ENCODE data around the gene PRDX2.
"Not testable (repeated sequence)": the region's sequence is repeated elsewhere in the genome, so short reads cannot be mapped to it uniquely, and the experiment has no call there.

The PRDX2 gene

GRCh38 chr19:12801466-12802266 is at the start of gene PRDX2, which contains the start of gene THSD8:
TSS of gene PRDX2 (minus strand) at chr19:12801800. CDS start at chr19:12801261, 539 bp downstream.
TSS of gene THSD8 (plus strand) at chr19:12802069. CDS start at chr19:12802072, 3 bp downstream.
- Histone ChIP-seq H3K9me3 (ENCODE audit: control insufficient read depth in 2 of 2, low read length in 2 of 2) (no peaks in the 10 kb centered on the region), H3K4me1 (ENCODE audit: control insufficient read depth, insufficient read depth, low read length) (peaks cover 33% of the 10 kb centered on the region), H3K4me3 (ENCODE audit: low read length in 2 of 2) (peak within 1 kb of the TSS; percentile 77 to 97), H3K27ac (ENCODE audit: low read length) (peak within 1 kb of the TSS; percentile 76), H3K27me3 (ENCODE audit: control insufficient read depth in 1 of 2, insufficient read depth in 2 of 2, low read length in 2 of 2) (no peaks in the 10 kb centered on the region), H3K9ac (ENCODE audit: low read length in 2 of 2) (peak within 1 kb of the TSS; percentile 69 to 93), H3K36me3 (ENCODE audit: control insufficient read depth in 2 of 2, insufficient read depth in 2 of 2, low read length in 2 of 2) (peaks cover 13 to 16% of the 10 kb centered on the region in 2 donors)

GRCh38 chr19:12847159-12848139 is 45.8 kb upstream of the PRDX2 start:
- Histone ChIP-seq H3K27me3 (ENCODE audit: control insufficient read depth in 1 of 2, insufficient read depth in 2 of 2, low read length in 2 of 2) (peaks cover 19 to 20% of the 10 kb centered on the region in 2 donors), H3K27ac (ENCODE audit: low read length) (no peak overlapping the region), H3K4me1 (ENCODE audit: control insufficient read depth, insufficient read depth, low read length) (peaks cover 10% of the 10 kb centered on the region), H3K9me3 (ENCODE audit: control insufficient read depth in 2 of 2, low read length in 2 of 2) (no peaks in the 10 kb centered on the region), H3K9ac (ENCODE audit: low read length in 2 of 2) (peak overlapping the region in 1 of 2 donors; percentile 51), H3K4me3 (ENCODE audit: low read length in 2 of 2) (peak overlapping the region in 1 of 2 donors; percentile 68), H3K36me3 (ENCODE audit: control insufficient read depth in 2 of 2, insufficient read depth in 2 of 2, low read length in 2 of 2) (no peaks in the 10 kb centered on the region)

- not testable (repeated sequence) for H3K9me3 ChIP-seq (ENCODE audit: control insufficient read depth in 2 of 2, low read length in 2 of 2); H3K36me3 ChIP-seq (ENCODE audit: control insufficient read depth in 2 of 2, insufficient read depth in 2 of 2, low read length in 2 of 2); H3K9ac ChIP-seq (ENCODE audit: low read length in 2 of 2); H3K27ac ChIP-seq (ENCODE audit: low read length); H3K4me1 ChIP-seq (ENCODE audit: control insufficient read depth, insufficient read depth, low read length); H3K4me3 ChIP-seq (ENCODE audit: low read length in 2 of 2)
- peaks cover 26% of the 10 kb centered on the region in 2 donors for H3K27me3 ChIP-seq (ENCODE audit: control insufficient read depth in 1 of 2, insufficient read depth in 2 of 2, low read length in 2 of 2)
These were observed 45.0 kb upstream of the PRDX2 start for GRCh38 chr19:12846613-12847012.

GRCh38 chr19:12843999-12844732 is 42.6 kb upstream of the PRDX2 start:
- Histone ChIP-seq H3K9ac (ENCODE audit: low read length in 2 of 2) (no peak overlapping the region), H3K36me3 (ENCODE audit: control insufficient read depth in 2 of 2, insufficient read depth in 2 of 2, low read length in 2 of 2) (no peaks in the 10 kb centered on the region), H3K4me1 (ENCODE audit: control insufficient read depth, insufficient read depth, low read length) (peaks cover 16% of the 10 kb centered on the region), H3K27me3 (ENCODE audit: control insufficient read depth in 1 of 2, insufficient read depth in 2 of 2, low read length in 2 of 2) (peaks cover 49 to 50% of the 10 kb centered on the region in 2 donors), H3K4me3 (ENCODE audit: low read length in 2 of 2) (no peak overlapping the region), H3K9me3 (ENCODE audit: control insufficient read depth in 2 of 2, low read length in 2 of 2) (no peaks in the 10 kb centered on the region), H3K27ac (ENCODE audit: low read length) (no peak overlapping the region)

- Histone ChIP-seq H3K36me3 (ENCODE audit: control insufficient read depth in 2 of 2, insufficient read depth in 2 of 2, low read length in 2 of 2) (no peaks in the 10 kb centered on the region), H3K27ac (ENCODE audit: low read length) (no peak overlapping the region), H3K27me3 (ENCODE audit: control insufficient read depth in 1 of 2, insufficient read depth in 2 of 2, low read length in 2 of 2) (peaks cover 52 to 57% of the 10 kb centered on the region in 2 donors), H3K9me3 (ENCODE audit: control insufficient read depth in 2 of 2, low read length in 2 of 2) (no peaks in the 10 kb centered on the region), H3K9ac (ENCODE audit: low read length in 2 of 2) (no peak overlapping the region), H3K4me3 (ENCODE audit: low read length in 2 of 2) (no peak overlapping the region), H3K4me1 (ENCODE audit: control insufficient read depth, insufficient read depth, low read length) (peaks cover 16% of the 10 kb centered on the region)
These were observed 41.7 kb upstream of the PRDX2 start for GRCh38 chr19:12843328-12843727.

- H3K27ac ChIP-seq (ENCODE audit: low read length), result no peak overlapping the region
- no peak overlapping the region for H3K9ac ChIP-seq (ENCODE audit: low read length in 2 of 2)
- H3K27me3 ChIP-seq (ENCODE audit: control insufficient read depth in 1 of 2, insufficient read depth in 2 of 2, low read length in 2 of 2), result peaks cover 58 to 65% of the 10 kb centered on the region in 2 donors
- H3K4me3 ChIP-seq (ENCODE audit: low read length in 2 of 2), result no peak overlapping the region
- H3K4me1 ChIP-seq (ENCODE audit: control insufficient read depth, insufficient read depth, low read length), result peaks cover 15% of the 10 kb centered on the region
- H3K9me3 ChIP-seq (ENCODE audit: control insufficient read depth in 2 of 2, low read length in 2 of 2), result no peaks in the 10 kb centered on the region
- no peaks in the 10 kb centered on the region for H3K36me3 ChIP-seq (ENCODE audit: control insufficient read depth in 2 of 2, insufficient read depth in 2 of 2, low read length in 2 of 2)
These were observed 40.9 kb upstream of the PRDX2 start for GRCh38 chr19:12842511-12842910.

- H3K4me3 ChIP-seq (ENCODE audit: low read length in 2 of 2), result peak overlapping the region in 1 of 2 donors; percentile 40
- H3K9me3 ChIP-seq (ENCODE audit: control insufficient read depth in 2 of 2, low read length in 2 of 2), result no peaks in the 10 kb centered on the region
- H3K36me3 ChIP-seq (ENCODE audit: control insufficient read depth in 2 of 2, insufficient read depth in 2 of 2, low read length in 2 of 2), result no peaks in the 10 kb centered on the region
- H3K27ac ChIP-seq (ENCODE audit: low read length), result no peak overlapping the region
- H3K4me1 ChIP-seq (ENCODE audit: control insufficient read depth, insufficient read depth, low read length), result peaks cover 10% of the 10 kb centered on the region
- H3K9ac ChIP-seq (ENCODE audit: low read length in 2 of 2), result no peak overlapping the region
- peaks cover 66 to 73% of the 10 kb centered on the region in 2 donors for H3K27me3 ChIP-seq (ENCODE audit: control insufficient read depth in 1 of 2, insufficient read depth in 2 of 2, low read length in 2 of 2)
These were observed 39.5 kb upstream of the PRDX2 start for GRCh38 chr19:12841094-12841493.

- Histone ChIP-seq H3K27me3 (ENCODE audit: control insufficient read depth in 1 of 2, insufficient read depth in 2 of 2, low read length in 2 of 2) (peaks cover 72 to 80% of the 10 kb centered on the region in 2 donors), H3K4me3 (ENCODE audit: low read length in 2 of 2) (no peak overlapping the region), H3K4me1 (ENCODE audit: control insufficient read depth, insufficient read depth, low read length) (peaks cover 10% of the 10 kb centered on the region), H3K27ac (ENCODE audit: low read length) (no peak overlapping the region), H3K9ac (ENCODE audit: low read length in 2 of 2) (no peak overlapping the region), H3K9me3 (ENCODE audit: control insufficient read depth in 2 of 2, low read length in 2 of 2) (no peaks in the 10 kb centered on the region), H3K36me3 (ENCODE audit: control insufficient read depth in 2 of 2, insufficient read depth in 2 of 2, low read length in 2 of 2) (no peaks in the 10 kb centered on the region)
These were observed 38.8 kb upstream of the PRDX2 start for GRCh38 chr19:12840091-12841079.

GRCh38 chr19:12838886-12839756 is 37.5 kb upstream of the PRDX2 start:
- Histone ChIP-seq H3K4me1 (ENCODE audit: control insufficient read depth, insufficient read depth, low read length) (peaks cover 13% of the 10 kb centered on the region), H3K9ac (ENCODE audit: low read length in 2 of 2) (no peak overlapping the region), H3K27ac (ENCODE audit: low read length) (no peak overlapping the region), H3K36me3 (ENCODE audit: control insufficient read depth in 2 of 2, insufficient read depth in 2 of 2, low read length in 2 of 2) (no peaks in the 10 kb centered on the region), H3K27me3 (ENCODE audit: control insufficient read depth in 1 of 2, insufficient read depth in 2 of 2, low read length in 2 of 2) (peaks cover 81 to 89% of the 10 kb centered on the region in 2 donors), H3K9me3 (ENCODE audit: control insufficient read depth in 2 of 2, low read length in 2 of 2) (no peaks in the 10 kb centered on the region), H3K4me3 (ENCODE audit: low read length in 2 of 2) (no peak overlapping the region)

Measured in stomach smooth muscle (tissue), 2 donors.